GM23338 (cell line): ENCODE data around the gene VPREB3. TPM values are rescaled to one million over a fixed set of nuclear protein-coding genes. Genes with fewer than 3 reads are reported as not detected.

Experiments
- ATAC-seq: fragments of 200-7000 bp; cut with Tn5 transposase; 3 replicates; pipeline ENCODE4 v1.9.1; 2020
- DNase-seq: peaks from one replicate; pipeline ENCODE4 v3.0.0-alpha.2; 2015; ENCODE audit warnings: low spot score
- H2AFZ ChIP-seq: fragments of 200-600 bp; sonication (generic); 2 replicates; pipeline ENCODE4 v1.8.0; 2016; ENCODE audit warnings: antibody characterized with exemption, mild to moderate bottlenecking, moderate library complexity
- H3F3A ChIP-seq: fragments of 200-600 bp; sonication (generic); replicated peaks from 2 replicates; pipeline ENCODE4 v1.8.0; 2017; ENCODE audit warnings: antibody characterized with exemption, mixed run types, low read depth
- H3K27ac ChIP-seq: fragments of 200-600 bp; sonication (generic); 2 replicates; pipeline ENCODE4 v1.6.1; 2016; ENCODE audit warnings: low read depth
- H3K27me3 ChIP-seq: fragments of 200-600 bp; sonication (generic); 2 replicates; pipeline ENCODE4 v1.8.0; 2016; ENCODE audit warnings: mild to moderate bottlenecking, mixed run types, moderate library complexity; ENCODE audit not compliant: insufficient read depth
- H3K36me3 ChIP-seq: fragments of 200-600 bp; sonication (generic); 2 replicates; pipeline ENCODE4 v1.8.0; 2016; ENCODE audit warnings: mild to moderate bottlenecking; ENCODE audit not compliant: insufficient read depth
- H3K4me1 ChIP-seq: fragments of 200-600 bp; sonication (generic); 2 replicates; pipeline ENCODE4 v1.8.0; 2016; ENCODE audit warnings: mild to moderate bottlenecking, moderate library complexity; ENCODE audit not compliant: insufficient read depth
- H3K4me2 ChIP-seq: fragments of 200-600 bp; sonication (generic); 2 replicates; pipeline ENCODE4 v1.7.1; 2017; ENCODE audit warnings: mixed run types
- H3K4me3 ChIP-seq: fragments of 200-600 bp; sonication (generic); 2 replicates; pipeline ENCODE4 v1.6.1; 2016; ENCODE audit warnings: mixed run types
- H3K79me2 ChIP-seq: fragments of 200-600 bp; sonication (generic); replicated peaks from 2 replicates; pipeline ENCODE4 v1.8.0; 2017; ENCODE audit warnings: mild to moderate bottlenecking; ENCODE audit not compliant: insufficient read depth
- H3K9me2 ChIP-seq: fragments of 200-600 bp; sonication (generic); 2 replicates; pipeline ENCODE4 v1.8.0; 2017; ENCODE audit not compliant: insufficient read depth
- H4K20me1 ChIP-seq: fragments of 200-600 bp; sonication (generic); replicated peaks from 2 replicates; pipeline ENCODE4 v1.8.0; 2017; ENCODE audit warnings: mild to moderate bottlenecking; ENCODE audit not compliant: insufficient read depth
- H3K27ac Mint-ChIP-seq: 2 replicates; pipeline ENCODE4 v1.8.0; 2020; ENCODE audit warnings: inconsistent platforms, mild to moderate bottlenecking, moderate library complexity, mixed read lengths
- H3K27me3 Mint-ChIP-seq: 3 replicates; pipeline ENCODE4 v1.8.0; 2022; ENCODE audit warnings: low read depth, mild to moderate bottlenecking, moderate library complexity, mixed read lengths, inconsistent platforms; ENCODE audit not compliant: insufficient read depth, poor library complexity
- H3K36me3 Mint-ChIP-seq: 3 replicates; pipeline ENCODE4 v1.8.0; 2021; ENCODE audit warnings: low read depth, mild to moderate bottlenecking, inconsistent platforms, moderate library complexity, mixed read lengths
- H3K4me1 Mint-ChIP-seq: 3 replicates; pipeline ENCODE4 v1.8.0; 2020; ENCODE audit warnings: mild to moderate bottlenecking, inconsistent platforms, mixed read lengths
- H3K4me3 Mint-ChIP-seq: 3 replicates; pipeline ENCODE4 v1.8.0; 2021; ENCODE audit warnings: moderate library complexity, mild to moderate bottlenecking, inconsistent platforms, mixed read lengths
- H3K9me3 Mint-ChIP-seq: 3 replicates; pipeline ENCODE4 v1.8.0; 2020; ENCODE audit warnings: moderate library complexity, mild to moderate bottlenecking, inconsistent platforms, mixed read lengths
- CREB1 ChIP-seq: fragments of 250-450 bp; sonication (Bioruptor Pico); IDR thresholded peaks from 2 replicates; pipeline ENCODE4 v1.5.0; 2020; ENCODE audit warnings: low read depth, mild to moderate bottlenecking, moderate library complexity
- CTCF ChIP-seq, 2 experiments: fragments of 200-600 bp in 1 of 2; sonication (generic) in 1 of 2; conservative IDR thresholded peaks; 2 replicates each; pipeline versions ENCODE4 v1.5.1 to v1.6.1; 2016 to 2017; ENCODE audit warnings: antibody characterized with exemption in 2 of 2, low read depth in 2 of 2, mild to moderate bottlenecking in 2 of 2, moderate library complexity in 1 of 2
- ETS1 ChIP-seq: IDR thresholded peaks from 2 replicates; pipeline ENCODE4 v1.6.1; 2016; ENCODE audit warnings: antibody characterized with exemption
- EZH2 ChIP-seq: fragments of 200-600 bp; sonication (generic); IDR thresholded peaks from one replicate; pipeline ENCODE4 v1.8.0; 2017; ENCODE audit warnings: antibody characterized with exemption, mild to moderate bottlenecking, low read depth; ENCODE audit not compliant: unreplicated experiment
- EZH2phosphoT487 ChIP-seq: fragments of 200-600 bp; sonication (generic); IDR thresholded peaks from one replicate; pipeline ENCODE4 v1.8.1; 2018; ENCODE audit warnings: antibody characterized with exemption; ENCODE audit not compliant: unreplicated experiment
- JUNB ChIP-seq: IDR thresholded peaks from one replicate; pipeline ENCODE4 v1.6.1; 2016; ENCODE audit warnings: antibody characterized with exemption; ENCODE audit not compliant: unreplicated experiment
- NANOG ChIP-seq: IDR thresholded peaks from 2 replicates; pipeline ENCODE4 v1.6.1; 2016; ENCODE audit warnings: antibody characterized with exemption, borderline replicate concordance
- POLR2AphosphoS5 ChIP-seq: IDR thresholded peaks from 2 replicates; pipeline ENCODE4 v1.6.1; 2016; ENCODE audit warnings: antibody characterized with exemption, low read depth
- REST ChIP-seq: IDR thresholded peaks from one replicate; pipeline ENCODE4 v1.6.1; 2018; ENCODE audit warnings: antibody characterized with exemption; ENCODE audit not compliant: unreplicated experiment
- STAT1 ChIP-seq: IDR thresholded peaks from one replicate; pipeline ENCODE4 v1.6.1; 2016; ENCODE audit warnings: antibody characterized with exemption; ENCODE audit not compliant: unreplicated experiment
- ZNF114 ChIP-seq: fragments of 250-450 bp; sonication (Bioruptor Pico); IDR thresholded peaks from 2 replicates; pipeline ENCODE4 v1.5.0; 2020; ENCODE audit warnings: mild to moderate bottlenecking, moderate library complexity
- ZNF331 ChIP-seq: fragments of 250-450 bp; sonication (Bioruptor Pico); IDR thresholded peaks from 2 replicates; pipeline ENCODE4 v1.5.0; 2020; ENCODE audit warnings: low read depth, mild to moderate bottlenecking, moderate library complexity
- ZNF462 ChIP-seq: fragments of 250-450 bp; sonication (Bioruptor Pico); IDR thresholded peaks from 2 replicates; pipeline ENCODE4 v1.5.0; 2020; ENCODE audit warnings: mild to moderate bottlenecking, moderate library complexity
- polyA plus RNA-seq: library from polyadenylated mRNA; unstranded; fragments of >200 nt; fragmentation: Nextera tagmentation; extraction: Ambion mirVana; gene quantifications from 2 replicates; pipeline ENCODE4 v1.2.1, GENCODE V29; 2016
- total RNA-seq: library from RNA; depleted of rRNA; stranded (reverse); fragments of >200 nt; shearing (Covaris generic); gene quantifications from 2 replicates; pipeline ENCODE4 v1.2.3, GENCODE V29; 2014

Gene VPREB3
- total and polyA plus RNA-seq, 2 experiments from 2014 or later, result 1.1 TPM; not detected in 1

GRCh38 chr22:23705358-23705757, 48.9 kb downstream of the VPREB3 start:
- Mint-ChIP-seq H3K9me3 (no peaks in the 10 kb centered on the region), H3K36me3 (peaks cover 56% of the 10 kb centered on the region), H3K27ac (no peak overlapping the region), H3K4me1 (no peaks in the 10 kb centered on the region), H3K4me3 (no peak overlapping the region), H3K27me3 (peaks cover 1% of the 10 kb centered on the region)
- peaks cover 4% of the 10 kb centered on the region; the same call in 1 of the 2 replicates for H3F3A ChIP-seq
- no peak for DNase-seq
- peaks cover 61% of the 10 kb centered on the region for H3K36me3 ChIP-seq
- H3K4me2 ChIP-seq, result no peak overlapping the region
- no peak for ATAC-seq
- no peak overlapping the region for H2AFZ ChIP-seq
- TF ChIP-seq NANOG (no peak), REST (no peak), POLR2AphosphoS5 (no peak), ZNF114 (CRISPR knock-in tag) (no peak), EZH2 (no peak), ETS1 (no peak), JUNB (no peak), STAT1 (no peak), ZNF462 (CRISPR knock-in tag) (no peak), ZNF331 (CRISPR knock-in tag) (no peak), EZH2phosphoT487 (no peak), CTCF (conservative IDR thresholded peaks at IDR 0.05; ENCODE audit: low read depth in 2 of 2) (no peak), CREB1 (no peak)
- H3K4me3 ChIP-seq, result no peak overlapping the region
- peaks cover 45% of the 10 kb centered on the region for H3K79me2 ChIP-seq
- H3K27me3 ChIP-seq, result no peaks in the 10 kb centered on the region
- peaks cover 59% of the 10 kb centered on the region for H4K20me1 ChIP-seq
- H3K9me2 ChIP-seq, result no peaks in the 10 kb centered on the region
- H3K27ac ChIP-seq, result no peak overlapping the region
- no peaks in the 10 kb centered on the region for H3K4me1 ChIP-seq
